Measurements from ENCODE around the gene NEGR1. TPM values are rescaled to one million over a fixed set of nuclear protein-coding genes. Genes with fewer than 3 reads are reported as not detected.

Gene NEGR1
- total RNA-seq, 1 experiment from 2014 or later = 0.03 TPM

DNA sequence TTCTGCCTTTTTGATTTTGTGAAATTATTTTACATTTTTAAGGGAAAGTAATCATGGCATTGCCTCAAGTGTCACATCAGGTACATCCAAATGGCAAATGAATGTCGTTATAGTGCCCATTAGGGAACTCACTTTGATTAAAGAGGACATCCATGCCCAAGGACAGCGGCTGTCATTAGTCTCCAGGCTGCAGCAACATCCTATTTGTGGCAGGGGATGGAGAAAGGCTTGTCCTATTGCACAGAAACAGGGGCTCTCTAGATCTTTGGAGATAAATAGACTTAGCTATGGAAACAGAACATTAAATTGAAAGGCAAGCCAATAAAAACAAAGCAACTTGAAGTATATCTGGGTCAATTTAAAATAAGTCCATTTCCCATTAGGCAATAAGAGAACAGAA, 439.3 kb downstream of the NEGR1 start:
- no peak for DNase-seq (ENCODE audit: low read depth)
- in situ Hi-C loops (cut with HindIII; ENCODE audit: low pct_unique_long_range_greater_than_20kb, low sequenced_read_pairs) = no loop called here

- in situ Hi-C loops (cut with HindIII; ENCODE audit: low pct_unique_long_range_greater_than_20kb, low sequenced_read_pairs) = no loop called here
- DNase-seq (ENCODE audit: low read depth) = no peak
These were observed 442.5 kb downstream of the NEGR1 start for GRCh38 chr1:71839876-71840275.

DNA sequence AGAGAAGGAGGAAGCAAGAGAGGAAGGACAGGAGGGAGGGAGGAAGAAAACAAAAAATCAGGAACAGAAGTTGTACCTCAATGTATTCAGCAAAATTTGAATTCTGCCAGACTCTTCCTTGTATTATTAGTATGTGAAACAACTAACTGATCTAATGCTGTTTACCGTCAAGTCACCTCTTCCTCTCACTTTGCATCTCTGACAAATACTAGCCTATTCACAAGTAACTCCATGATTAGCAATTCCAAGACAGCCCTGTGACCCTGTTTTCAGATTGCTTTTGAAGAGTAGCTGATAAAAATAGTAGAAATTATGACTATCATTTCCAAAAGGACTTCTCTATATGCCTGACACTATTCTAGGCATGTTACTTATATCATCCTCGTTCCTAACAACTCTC, 445.4 kb downstream of the NEGR1 start:
- no peak for DNase-seq (ENCODE audit: low read depth)
- in situ Hi-C loops (cut with HindIII; ENCODE audit: low pct_unique_long_range_greater_than_20kb, low sequenced_read_pairs) = no loop called here

- in situ Hi-C loops (cut with HindIII; ENCODE audit: low pct_unique_long_range_greater_than_20kb, low sequenced_read_pairs) = no loop called here
- no peak for DNase-seq (ENCODE audit: low read depth)
These were observed 446.9 kb downstream of the NEGR1 start for GRCh38 chr1:71835442-71835813.

- no peak for DNase-seq (ENCODE audit: low read depth)
- in situ Hi-C loops (cut with HindIII; ENCODE audit: low pct_unique_long_range_greater_than_20kb, low sequenced_read_pairs) = no loop called here
These were observed 447.5 kb downstream of the NEGR1 start for GRCh38 chr1:71834601-71835441.

DNA sequence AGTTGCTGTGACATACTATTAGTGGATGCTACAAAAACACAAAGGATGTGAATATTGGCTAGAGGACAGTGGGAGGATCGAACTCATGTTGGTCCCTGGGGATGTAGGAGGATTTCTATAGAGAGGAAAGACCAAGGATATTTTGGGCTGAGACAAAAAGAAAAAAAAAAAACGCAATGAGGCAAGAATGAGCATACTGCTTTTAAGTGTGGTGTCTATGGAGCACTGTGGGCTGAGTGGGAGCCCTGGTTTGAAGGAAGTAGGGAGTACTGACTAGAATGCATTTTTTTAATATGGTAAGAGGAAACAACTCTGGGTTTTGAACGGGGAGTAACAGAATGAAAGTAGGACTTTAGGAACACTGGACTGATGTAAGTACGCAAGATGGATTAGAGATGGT, 450.7 kb downstream of the NEGR1 start:
- in situ Hi-C loops (cut with HindIII; ENCODE audit: low pct_unique_long_range_greater_than_20kb, low sequenced_read_pairs) = no loop called here
- no peak for DNase-seq (ENCODE audit: low read depth)

- in situ Hi-C loops (cut with HindIII; ENCODE audit: low pct_unique_long_range_greater_than_20kb, low sequenced_read_pairs) = no loop called here
- DNase-seq (ENCODE audit: low read depth) = no peak
These were observed 453.0 kb downstream of the NEGR1 start for GRCh38 chr1:71829346-71829745.

GRCh38 chr1:71828431-71829012, 453.8 kb downstream of the NEGR1 start:
- in situ Hi-C loops (cut with HindIII; ENCODE audit: low pct_unique_long_range_greater_than_20kb, low sequenced_read_pairs) = no loop called here
- no peak for DNase-seq (ENCODE audit: low read depth)

- DNase-seq (ENCODE audit: low read depth) = no peak
- in situ Hi-C loops (cut with HindIII; ENCODE audit: low pct_unique_long_range_greater_than_20kb, low sequenced_read_pairs) = no loop called here
These were observed 458.5 kb downstream of the NEGR1 start for GRCh38 chr1:71823708-71824305.

DNA sequence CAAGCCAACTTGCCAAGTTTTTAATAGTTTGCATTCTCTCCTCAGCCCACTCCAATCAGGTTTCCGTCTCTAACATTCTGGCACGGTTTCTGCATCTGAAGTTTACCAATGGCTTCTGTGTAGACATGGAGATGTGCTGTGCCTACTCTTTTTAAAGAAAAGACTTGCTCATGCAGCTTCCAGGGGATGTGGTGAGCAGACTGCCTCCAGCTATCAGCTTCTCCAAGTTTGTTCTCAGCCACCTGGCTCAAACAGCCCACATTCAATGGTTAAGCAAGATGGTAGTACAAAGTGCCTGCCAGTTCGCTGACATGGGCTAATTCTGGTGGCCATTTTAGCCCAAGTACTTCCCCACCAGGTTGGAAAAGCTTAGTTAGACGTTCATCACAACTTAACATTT, 465.3 kb downstream of the NEGR1 start:
- in situ Hi-C loops (cut with HindIII; ENCODE audit: low pct_unique_long_range_greater_than_20kb, low sequenced_read_pairs) = no loop called here
- DNase-seq (ENCODE audit: low read depth) = no peak

DNA sequence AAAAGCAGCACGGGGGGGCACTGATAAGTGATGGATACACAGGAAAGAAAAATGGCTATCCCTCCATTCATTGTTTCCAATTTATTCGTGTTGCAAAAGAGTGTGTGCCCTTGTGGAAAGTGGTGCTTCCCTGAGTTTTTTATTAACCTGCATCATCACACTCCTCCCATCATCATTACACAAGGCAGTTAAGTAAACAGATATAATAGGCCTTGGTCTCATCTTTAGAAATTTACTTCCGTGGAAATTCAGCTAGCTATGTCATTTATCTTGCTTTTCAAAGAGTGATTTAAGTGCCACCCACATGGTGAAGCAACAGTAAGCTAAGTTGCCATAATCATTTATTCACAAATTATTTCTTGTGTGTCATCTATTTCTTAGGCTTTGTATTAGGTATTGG, 473.3 kb downstream of the NEGR1 start:
- DNase-seq (ENCODE audit: low read depth) = no peak
- in situ Hi-C loops (cut with HindIII; ENCODE audit: low pct_unique_long_range_greater_than_20kb, low sequenced_read_pairs) = no loop called here

DNA sequence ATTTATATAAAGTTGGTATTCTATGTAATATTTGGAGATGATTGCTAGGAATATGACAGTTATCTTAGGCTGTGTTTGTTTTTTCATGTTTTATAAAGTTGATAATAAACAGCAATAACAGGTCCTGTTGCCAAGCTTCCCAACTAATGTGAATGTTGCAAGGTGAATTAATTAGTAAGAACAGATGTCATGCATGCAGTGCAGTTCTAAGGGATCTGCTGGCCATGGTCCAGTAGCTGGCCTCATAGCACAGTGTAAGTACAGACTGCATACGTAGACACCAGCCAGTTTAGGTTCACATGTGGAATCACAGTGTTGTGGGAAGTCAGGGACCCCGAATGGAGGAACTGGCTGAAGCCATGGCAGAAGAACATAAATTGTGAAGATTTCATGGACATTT, 478.2 kb downstream of the NEGR1 start:
- DNase-seq (ENCODE audit: low read depth) = no peak
- in situ Hi-C loops (cut with HindIII; ENCODE audit: low pct_unique_long_range_greater_than_20kb, low sequenced_read_pairs) = no loop called here

- DNase-seq (ENCODE audit: low read depth) = no peak
- in situ Hi-C loops (cut with HindIII; ENCODE audit: low pct_unique_long_range_greater_than_20kb, low sequenced_read_pairs) = no loop called here
These were observed 486.3 kb downstream of the NEGR1 start for GRCh38 chr1:71796006-71796405.

- no peak for DNase-seq (ENCODE audit: low read depth)
- in situ Hi-C loops (cut with HindIII; ENCODE audit: low pct_unique_long_range_greater_than_20kb, low sequenced_read_pairs) = no loop called here
These were observed 490.1 kb downstream of the NEGR1 start for GRCh38 chr1:71792264-71792663.

DNA sequence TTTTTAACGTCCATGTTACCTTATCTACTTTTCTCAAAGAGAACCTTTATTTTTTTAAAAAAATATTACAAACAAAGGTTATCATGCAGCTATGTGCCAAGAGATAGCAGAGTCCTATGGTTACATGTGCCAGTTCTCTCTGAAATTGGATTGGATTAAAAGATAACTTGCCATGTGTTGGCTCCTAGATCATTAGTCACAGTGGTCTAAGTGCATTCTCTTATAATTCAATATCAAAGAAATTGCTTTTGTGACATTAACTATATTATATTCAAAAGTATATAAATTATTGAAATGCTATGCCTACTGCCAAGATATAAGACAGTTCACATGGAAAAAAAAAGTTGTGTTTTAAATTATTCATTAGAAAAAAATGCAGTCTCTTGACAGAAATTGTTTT, 494.2 kb downstream of the NEGR1 start:
- in situ Hi-C loops (cut with HindIII; ENCODE audit: low pct_unique_long_range_greater_than_20kb, low sequenced_read_pairs) = no loop called here

GRCh38 chr1:71787699-71788098, 494.6 kb downstream of the NEGR1 start:
- in situ Hi-C loops (cut with HindIII; ENCODE audit: low pct_unique_long_range_greater_than_20kb, low sequenced_read_pairs) = no loop called here
- no peak for DNase-seq (ENCODE audit: low read depth)

More for the DNA sequence above, 494.2 kb downstream of the NEGR1 start:
- no peak for DNase-seq (ENCODE audit: low read depth)

DNA sequence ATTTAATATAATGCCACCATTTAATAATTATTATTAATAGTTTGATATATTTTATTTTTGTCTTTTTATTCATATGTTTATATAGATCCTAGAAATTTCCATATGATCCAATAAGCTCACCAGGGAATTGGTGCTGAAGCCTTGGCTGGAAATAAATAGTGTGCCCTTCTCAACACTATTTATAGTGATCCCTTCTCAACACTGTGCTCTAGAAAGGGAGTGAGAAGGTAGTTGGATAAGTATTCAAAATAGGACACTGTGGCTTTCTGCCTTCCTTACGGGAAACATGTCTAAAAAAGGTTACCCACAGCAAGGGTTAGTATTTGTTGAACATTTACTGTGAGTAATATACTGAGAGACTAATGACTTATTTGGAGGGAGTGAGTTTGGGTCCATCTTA, 496.1 kb downstream of the NEGR1 start:
- in situ Hi-C loops (cut with HindIII; ENCODE audit: low pct_unique_long_range_greater_than_20kb, low sequenced_read_pairs) = no loop called here
- DNase-seq (ENCODE audit: low read depth) = no peak

DNA sequence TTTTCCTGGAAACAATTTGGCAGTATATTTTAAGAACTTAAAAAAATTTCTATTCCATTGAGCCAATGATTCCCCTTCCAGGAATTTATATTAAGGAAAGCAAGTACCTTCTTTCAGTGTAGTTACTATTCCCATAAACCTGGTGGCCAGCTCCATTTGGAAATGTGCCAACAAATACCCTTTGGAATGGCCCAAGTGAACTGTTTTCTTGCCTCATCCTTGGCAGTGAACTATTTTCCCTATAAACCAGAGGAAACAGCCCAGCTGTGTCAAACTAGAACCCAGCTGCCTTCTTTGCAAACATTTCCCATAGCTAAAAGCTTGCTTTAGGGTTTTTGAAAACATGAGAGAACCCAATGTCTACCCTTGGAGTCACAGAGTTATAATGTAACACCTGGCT, 496.9 kb downstream of the NEGR1 start:
- no peak for DNase-seq (ENCODE audit: low read depth)
- in situ Hi-C loops (cut with HindIII; ENCODE audit: low pct_unique_long_range_greater_than_20kb, low sequenced_read_pairs) = no loop called here

DNA sequence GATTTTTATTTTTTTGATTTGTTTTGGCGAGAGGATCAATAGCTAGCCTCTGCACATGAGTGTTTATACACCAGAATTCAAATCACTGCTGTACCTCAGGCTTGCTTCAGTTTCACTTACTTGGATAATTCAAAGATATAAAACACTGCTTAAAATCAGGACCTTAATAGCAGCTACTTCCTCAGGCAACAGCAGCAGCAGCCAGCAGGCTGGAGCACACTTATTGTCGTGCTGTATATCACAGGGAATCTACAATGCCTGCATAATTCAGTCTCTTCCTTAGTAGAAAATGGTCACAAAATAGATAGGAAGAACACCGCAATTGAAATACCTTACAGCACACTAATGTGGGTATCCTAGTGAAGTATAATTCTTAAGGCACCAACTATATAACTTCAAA, 497.3 kb downstream of the NEGR1 start:
- DNase-seq (ENCODE audit: low read depth) = no peak
- in situ Hi-C loops (cut with HindIII; ENCODE audit: low pct_unique_long_range_greater_than_20kb, low sequenced_read_pairs) = no loop called here

- no peak for DNase-seq (ENCODE audit: low read depth)
- in situ Hi-C loops (cut with HindIII; ENCODE audit: low pct_unique_long_range_greater_than_20kb, low sequenced_read_pairs) = no loop called here
These were observed 498.1 kb downstream of the NEGR1 start for GRCh38 chr1:71784241-71784640.

All from Caki2 (cell line).